Frontal cortex (tissue), 4 donors: ENCODE measurements around the gene RIPK3. TPM values are rescaled to one million over a fixed set of nuclear protein-coding genes. Genes with fewer than 3 reads are reported as not detected.

Source experiments
- DNase-seq, 2 donors: peaks; one replicate each; pipeline ENCODE4 v3.0.0; 2012; ENCODE audit warnings: low spot score in 2 of 2
- FAIRE-seq: peaks from 2 replicates; lab custom pipeline; 2012; peaks lifted over from hg19 to GRCh38; lab: Jason Lieb, UNC
- small RNA-seq: library from RNA; depleted of rRNA; stranded (forward); fragments of <200 nt; gene quantifications from one replicate; pipeline ENCODE3, GENCODE V24; 2014
- total RNA-seq: library from RNA; depleted of rRNA; stranded (reverse); fragments of >200 nt; gene quantifications from one replicate; pipeline ENCODE4 v1.2.3, GENCODE V29; 2014
- donor health status: control.
- donor health status: control.
- donor health status: control.

RIPK3 gene
- total RNA-seq, 1 donor from 2014 or later, result under 0.01 TPM

DNA sequence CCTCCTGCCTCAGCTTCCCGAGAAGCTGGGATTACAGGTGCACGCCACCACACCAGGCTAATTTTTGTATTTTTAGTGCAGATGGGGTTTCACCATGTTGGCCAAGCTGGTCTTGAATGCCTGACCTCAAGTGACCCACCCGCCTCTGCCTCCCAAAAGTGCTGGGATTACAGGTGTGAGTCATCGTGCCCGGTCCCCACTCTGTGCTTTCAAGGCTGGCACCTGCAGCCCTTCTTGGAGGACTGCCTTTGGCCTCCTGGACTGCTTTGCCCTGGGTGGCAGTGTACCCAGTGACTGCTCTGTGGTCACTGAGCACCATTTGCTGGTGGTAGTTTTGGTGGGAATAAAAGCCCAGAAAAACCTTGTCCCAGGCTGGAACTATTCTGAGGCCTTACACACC lies 52.8 kb downstream of the RIPK3 start:
- DNase-seq, result no peak
- no peak for FAIRE-seq

Small RNA genes within 50 kb of the gene (small RNA-seq; reads per million reads assigned to genes)
- gene RF00026, result not detected

Other genes starting within 250 kb of the RIPK3 start
- gene PCK2, start 245.7 kb downstream of the RIPK3 start, total RNA-seq, result 1.6 TPM
- gene DCAF11, start 225.2 kb downstream of the RIPK3 start, total RNA-seq, result 56.7 TPM
- gene NRL, start 225.0 kb downstream of the RIPK3 start, total RNA-seq, result 1.2 TPM
- 0.41 TPM for gene FITM1, start 209.3 kb downstream of the RIPK3 start, total RNA-seq
- 20.4 TPM for gene PSME1, start 203.8 kb downstream of the RIPK3 start, total RNA-seq
- gene EMC9, start 198.4 kb downstream of the RIPK3 start, total RNA-seq, result 8.6 TPM
- 25.7 TPM for gene PSME2, start 193.4 kb downstream of the RIPK3 start, total RNA-seq
- 23.2 TPM for gene RNF31, start 192.5 kb downstream of the RIPK3 start, total RNA-seq
- gene IRF9, start 178.7 kb downstream of the RIPK3 start, total RNA-seq, result 12.2 TPM
- 15.1 TPM for gene REC8, start 167.9 kb downstream of the RIPK3 start, total RNA-seq
- 12.6 TPM for gene IPO4, start 151.2 kb downstream of the RIPK3 start, total RNA-seq
- 9.8 TPM for gene TM9SF1, start 144.6 kb downstream of the RIPK3 start, total RNA-seq
- gene TSSK4, start 134.3 kb downstream of the RIPK3 start, total RNA-seq, result not detected
- 40.4 TPM for gene CHMP4A, start 126.5 kb downstream of the RIPK3 start, total RNA-seq
- gene MDP1, start 123.9 kb downstream of the RIPK3 start, total RNA-seq, result 18.8 TPM
- gene NEDD8, start 107.6 kb downstream of the RIPK3 start, total RNA-seq, result 62.8 TPM
- gene GMPR2, start 107.1 kb downstream of the RIPK3 start, total RNA-seq, result 51.8 TPM
- gene TINF2, start 97.4 kb downstream of the RIPK3 start, total RNA-seq, result 42.4 TPM
- gene TGM1, start 76.8 kb downstream of the RIPK3 start, total RNA-seq, result 0.82 TPM
- 25.7 TPM for gene RABGGTA, start 68.4 kb downstream of the RIPK3 start, total RNA-seq
- gene DHRS1, start 40.2 kb downstream of the RIPK3 start, total RNA-seq, result 8.2 TPM
- gene NOP9, start 40.1 kb downstream of the RIPK3 start, total RNA-seq, result 22.8 TPM
- gene CIDEB, start 32.0 kb downstream of the RIPK3 start, total RNA-seq, result 2.0 TPM
- gene LTB4R2, start 29.9 kb downstream of the RIPK3 start, total RNA-seq, result 1.6 TPM
- gene LTB4R, start 28.5 kb downstream of the RIPK3 start, total RNA-seq, result 1.2 TPM
- gene ADCY4, start 4.9 kb downstream of the RIPK3 start, total RNA-seq, result 0.82 TPM
- 2.9 TPM for gene NFATC4, start 28.2 kb upstream of the RIPK3 start, total RNA-seq
- gene NYNRIN, start 59.0 kb upstream of the RIPK3 start, total RNA-seq, result 9.8 TPM
- gene CBLN3, start 89.7 kb upstream of the RIPK3 start, total RNA-seq, result not detected
- gene KHNYN, start 90.0 kb upstream of the RIPK3 start, total RNA-seq, result 13.9 TPM
- 16.3 TPM for gene SDR39U1, start 102.8 kb upstream of the RIPK3 start, total RNA-seq
- not detected for gene CMA1, start 168.3 kb upstream of the RIPK3 start, total RNA-seq
- gene CTSG, start 236.3 kb upstream of the RIPK3 start, total RNA-seq, result not detected